ENCODE results near the gene EFCAB3. TPM values are rescaled to one million over a fixed set of nuclear protein-coding genes. Genes with fewer than 3 reads are reported as not detected.
"Not testable (repeated sequence)": the region's sequence is repeated elsewhere in the genome, so short reads cannot be mapped to it uniquely, and the experiment has no call there.

Gene EFCAB3
- total RNA-seq, 1 donor from 2014 or later, result not detected

DNA sequence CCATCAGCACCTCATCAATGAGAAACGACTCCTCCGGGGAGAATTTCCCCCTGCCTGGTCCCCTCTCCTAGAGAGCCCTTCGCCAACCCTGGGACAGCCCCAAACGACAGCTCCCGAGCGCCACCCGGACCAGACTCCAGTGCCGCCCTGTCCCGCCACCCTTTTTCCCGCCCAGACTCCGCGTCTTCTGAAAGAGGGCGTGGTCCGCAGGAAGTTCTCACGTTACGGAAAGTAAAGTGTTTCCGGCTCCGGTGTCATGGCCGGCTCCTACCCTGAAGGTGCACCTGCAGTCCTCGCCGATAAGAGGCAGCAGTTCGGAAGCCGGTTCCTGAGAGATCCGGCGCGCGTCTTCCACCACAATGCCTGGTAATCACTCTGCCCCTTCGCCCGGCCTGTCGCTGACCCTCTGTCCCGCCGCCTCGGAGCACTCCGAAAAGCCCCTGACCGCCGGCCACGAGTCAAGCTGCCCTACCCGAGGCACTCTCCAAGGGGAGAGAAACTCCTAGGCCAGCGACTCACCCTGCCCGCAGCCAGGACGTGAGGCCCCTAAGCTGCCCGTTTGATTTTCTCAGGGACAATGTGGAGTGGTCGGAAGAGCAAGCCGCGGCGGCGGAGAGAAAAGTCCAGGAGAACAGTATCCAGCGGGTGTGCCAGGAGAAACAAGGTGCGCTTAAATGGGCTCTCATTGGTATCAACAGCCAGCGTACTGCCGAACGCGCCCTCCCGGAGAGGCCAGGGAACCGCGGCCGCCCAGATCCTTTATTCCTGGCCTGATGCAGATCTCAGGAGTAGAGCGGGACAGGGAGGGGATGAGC lies 43.5 kb downstream of the EFCAB3 start, which contains the start of gene METTL2A:
Gene METTL2A, plus strand, starts transcription at position 251 of the 815 bp plus-strand sequence. Its CDS starts 6 bp downstream, at position 257.
- H3K9me3 Mint-ChIP-seq (ENCODE audit: unreplicated experiment); H3K36me3 Mint-ChIP-seq (ENCODE audit: low read depth, unreplicated experiment); H3K27me3 Mint-ChIP-seq (ENCODE audit: unreplicated experiment): not testable (repeated sequence)
- Mint-ChIP-seq H3K4me3 (ENCODE audit: unreplicated experiment) (peak within 1 kb of the TSS; percentile 97), H3K4me1 (ENCODE audit: unreplicated experiment) (peaks cover 15% of the 10 kb centered on the region), H3K27ac (ENCODE audit: unreplicated experiment) (peak within 1 kb of the TSS; percentile 89)
- DNase-seq (ENCODE audit: low spot score), result peak; percentile 71
- TF ChIP-seq CTCF (IDR thresholded peaks at IDR 0.05; ENCODE audit: unreplicated experiment), result peak; percentile 17

GRCh38 chr17:62426214-62426613 lies 45.9 kb downstream of the EFCAB3 start:
- H3K27me3 Mint-ChIP-seq (ENCODE audit: unreplicated experiment); H3K36me3 Mint-ChIP-seq (ENCODE audit: low read depth, unreplicated experiment); DNase-seq (ENCODE audit: low spot score); H3K4me3 Mint-ChIP-seq (ENCODE audit: unreplicated experiment); H3K27ac Mint-ChIP-seq (ENCODE audit: unreplicated experiment); H3K9me3 Mint-ChIP-seq (ENCODE audit: unreplicated experiment): not testable (repeated sequence)
- H3K4me1 Mint-ChIP-seq (ENCODE audit: unreplicated experiment), result peaks cover 15% of the 10 kb centered on the region

DNA sequence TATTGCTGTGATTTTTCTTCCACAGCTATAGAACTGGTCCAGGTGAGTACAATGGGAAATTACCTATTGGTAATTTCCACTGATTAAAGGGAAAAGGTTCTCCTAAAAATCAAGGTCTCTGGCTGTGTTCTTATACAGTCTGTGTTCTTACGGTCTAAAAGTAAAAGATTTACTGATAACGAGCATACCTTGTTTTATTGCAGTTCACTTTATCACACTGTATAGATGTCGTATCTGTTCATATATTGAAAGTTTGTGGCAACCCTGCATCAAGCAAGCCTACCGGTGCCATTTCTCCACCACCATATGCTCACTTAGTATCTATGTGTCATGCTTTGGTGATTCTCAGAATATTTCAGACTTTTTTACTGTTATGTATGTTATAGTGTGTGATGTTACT lies 54.9 kb downstream of the EFCAB3 start:
- DNase-seq (ENCODE audit: low spot score); H3K27ac Mint-ChIP-seq (ENCODE audit: unreplicated experiment); H3K9me3 Mint-ChIP-seq (ENCODE audit: unreplicated experiment); H3K27me3 Mint-ChIP-seq (ENCODE audit: unreplicated experiment); H3K4me1 Mint-ChIP-seq (ENCODE audit: unreplicated experiment); H3K4me3 Mint-ChIP-seq (ENCODE audit: unreplicated experiment): not testable (repeated sequence)
- peaks cover 11% of the 10 kb centered on the region for H3K36me3 Mint-ChIP-seq (ENCODE audit: low read depth, unreplicated experiment)

GRCh38 chr17:62441181-62441580 lies 60.8 kb downstream of the EFCAB3 start:
- H3K9me3 Mint-ChIP-seq (ENCODE audit: unreplicated experiment); H3K4me1 Mint-ChIP-seq (ENCODE audit: unreplicated experiment); H3K27ac Mint-ChIP-seq (ENCODE audit: unreplicated experiment); H3K27me3 Mint-ChIP-seq (ENCODE audit: unreplicated experiment); H3K4me3 Mint-ChIP-seq (ENCODE audit: unreplicated experiment); DNase-seq (ENCODE audit: low spot score): not testable (repeated sequence)
- H3K36me3 Mint-ChIP-seq (ENCODE audit: low read depth, unreplicated experiment), result peaks cover 11% of the 10 kb centered on the region

GRCh38 chr17:62444063-62444462 lies 63.7 kb downstream of the EFCAB3 start:
- no peak for TF ChIP-seq CTCF (IDR thresholded peaks at IDR 0.05; ENCODE audit: unreplicated experiment)
- Mint-ChIP-seq H3K36me3 (ENCODE audit: low read depth, unreplicated experiment) (peaks cover 26% of the 10 kb centered on the region), H3K27me3 (ENCODE audit: unreplicated experiment) (no peaks in the 10 kb centered on the region), H3K4me1 (ENCODE audit: unreplicated experiment) (no peaks in the 10 kb centered on the region), H3K27ac (ENCODE audit: unreplicated experiment) (no peak overlapping the region), H3K9me3 (ENCODE audit: unreplicated experiment) (no peaks in the 10 kb centered on the region), H3K4me3 (ENCODE audit: unreplicated experiment) (peak overlapping the region; percentile 44)
- no peak for DNase-seq (ENCODE audit: low spot score)

GRCh38 chr17:62445791-62446190 lies 65.4 kb downstream of the EFCAB3 start:
- not testable (repeated sequence) for H3K4me3 Mint-ChIP-seq (ENCODE audit: unreplicated experiment); DNase-seq (ENCODE audit: low spot score); H3K27ac Mint-ChIP-seq (ENCODE audit: unreplicated experiment); H3K9me3 Mint-ChIP-seq (ENCODE audit: unreplicated experiment); H3K27me3 Mint-ChIP-seq (ENCODE audit: unreplicated experiment); H3K4me1 Mint-ChIP-seq (ENCODE audit: unreplicated experiment)
- H3K36me3 Mint-ChIP-seq (ENCODE audit: low read depth, unreplicated experiment), result peaks cover 23% of the 10 kb centered on the region

GRCh38 chr17:62452195-62452594 lies 71.8 kb downstream of the EFCAB3 start:
- not testable (repeated sequence) for H3K4me1 Mint-ChIP-seq (ENCODE audit: unreplicated experiment); H3K27me3 Mint-ChIP-seq (ENCODE audit: unreplicated experiment); DNase-seq (ENCODE audit: low spot score); H3K9me3 Mint-ChIP-seq (ENCODE audit: unreplicated experiment); H3K4me3 Mint-ChIP-seq (ENCODE audit: unreplicated experiment); H3K27ac Mint-ChIP-seq (ENCODE audit: unreplicated experiment)
- H3K36me3 Mint-ChIP-seq (ENCODE audit: low read depth, unreplicated experiment), result peaks cover 10% of the 10 kb centered on the region

GRCh38 chr17:62453041-62453440 lies 72.7 kb downstream of the EFCAB3 start:
- H3K4me1 Mint-ChIP-seq (ENCODE audit: unreplicated experiment); H3K4me3 Mint-ChIP-seq (ENCODE audit: unreplicated experiment); H3K9me3 Mint-ChIP-seq (ENCODE audit: unreplicated experiment); DNase-seq (ENCODE audit: low spot score); H3K27me3 Mint-ChIP-seq (ENCODE audit: unreplicated experiment); H3K27ac Mint-ChIP-seq (ENCODE audit: unreplicated experiment); H3K36me3 Mint-ChIP-seq (ENCODE audit: low read depth, unreplicated experiment): not testable (repeated sequence)

- H3K9me3 Mint-ChIP-seq (ENCODE audit: unreplicated experiment); H3K27ac Mint-ChIP-seq (ENCODE audit: unreplicated experiment); H3K36me3 Mint-ChIP-seq (ENCODE audit: low read depth, unreplicated experiment); H3K4me1 Mint-ChIP-seq (ENCODE audit: unreplicated experiment); DNase-seq (ENCODE audit: low spot score); H3K4me3 Mint-ChIP-seq (ENCODE audit: unreplicated experiment); H3K27me3 Mint-ChIP-seq (ENCODE audit: unreplicated experiment): not testable (repeated sequence)
Observed at GRCh38 chr17:62453656-62454055, 73.3 kb downstream of the EFCAB3 start.

- H3K4me1 Mint-ChIP-seq (ENCODE audit: unreplicated experiment); H3K9me3 Mint-ChIP-seq (ENCODE audit: unreplicated experiment); H3K27me3 Mint-ChIP-seq (ENCODE audit: unreplicated experiment); DNase-seq (ENCODE audit: low spot score); H3K27ac Mint-ChIP-seq (ENCODE audit: unreplicated experiment); H3K36me3 Mint-ChIP-seq (ENCODE audit: low read depth, unreplicated experiment); H3K4me3 Mint-ChIP-seq (ENCODE audit: unreplicated experiment): not testable (repeated sequence)
Observed at GRCh38 chr17:62454111-62454510, 73.8 kb downstream of the EFCAB3 start.
